ENCODE results near the gene NOVA2. TPM values are rescaled to one million over a fixed set of nuclear protein-coding genes. Genes with fewer than 3 reads are reported as not detected.

NOVA2 gene
- total RNA-seq, 1 donor from 2014 or later, result 3.7 TPM

DNA sequence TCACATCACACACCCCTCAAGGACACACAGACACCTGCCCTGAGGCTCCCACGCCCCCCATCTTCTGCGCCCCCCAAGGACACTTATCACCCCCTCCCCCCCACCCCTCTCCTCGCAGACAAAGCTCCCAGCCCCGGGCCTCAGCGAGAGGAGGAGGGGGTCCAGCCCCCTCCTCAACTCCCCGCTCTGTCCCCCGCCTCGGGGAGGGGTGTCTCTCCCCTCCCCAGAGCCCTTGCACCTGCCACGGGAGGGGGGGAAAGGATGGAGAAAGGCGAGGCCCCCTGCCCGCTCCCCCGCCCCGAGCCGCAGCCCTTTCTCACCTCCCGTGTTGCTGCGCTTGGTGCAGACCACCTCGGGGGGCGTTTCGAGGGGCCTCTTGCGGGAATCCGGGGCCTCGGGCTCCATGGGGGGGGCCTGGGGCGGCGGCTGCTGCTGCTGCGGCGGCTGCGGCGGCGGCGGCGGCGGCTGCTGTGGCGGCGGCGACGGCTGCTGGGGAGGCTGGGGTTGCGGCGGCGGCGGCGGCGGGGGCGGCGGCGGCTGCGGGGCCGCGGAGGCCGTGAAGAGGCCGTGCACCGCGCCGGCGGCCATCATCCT, 621 bp downstream of the NOVA2 start:
- intact Hi-C loops (cut with DNase I), result no loop called here
- DNase-seq (no peak), ATAC-seq (ENCODE audit: poor library complexity) (no peak)

GRCh38 chr19:45972081-45972946, 1.4 kb downstream of the NOVA2 start:
- peak; percentile 48 for ATAC-seq (ENCODE audit: poor library complexity)

DNA sequence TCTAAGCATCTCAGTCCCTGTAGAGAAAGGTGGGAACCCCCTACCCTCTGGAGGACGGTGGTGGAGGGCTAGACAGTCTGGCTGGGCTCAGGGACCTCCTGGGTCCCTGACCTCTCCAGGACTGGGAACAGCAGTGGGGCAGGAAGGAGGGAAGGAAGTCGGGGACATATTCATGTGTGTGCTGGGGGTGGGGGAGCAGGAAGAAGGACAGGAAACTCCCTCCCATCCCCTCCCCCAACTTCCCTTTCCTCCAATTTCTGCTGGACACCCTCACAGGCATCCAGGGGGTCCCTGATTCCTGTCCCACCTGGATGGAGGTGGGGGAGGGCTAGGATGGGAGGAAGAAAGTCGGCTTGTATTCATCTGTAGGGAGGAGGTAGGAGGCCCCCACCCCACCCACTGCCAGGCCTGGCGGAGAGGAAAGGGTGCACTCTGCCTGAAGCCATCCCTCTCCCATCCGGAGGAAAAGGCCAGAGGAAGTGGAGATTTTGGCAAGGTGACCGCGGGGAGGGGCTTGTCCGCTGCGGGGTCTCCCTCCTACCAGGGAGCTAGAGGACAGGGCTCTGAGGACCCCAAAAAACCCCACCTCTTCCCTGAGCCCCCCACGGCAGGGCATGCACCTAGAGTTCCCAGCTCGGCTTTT, 2.3 kb downstream of the NOVA2 start:
- DNase-seq, result peak; percentile 47
- intact Hi-C loops (cut with DNase I), result no loop called here
- peak; percentile 38 for ATAC-seq (ENCODE audit: poor library complexity)

More at GRCh38 chr19:45972081-45972946, 1.4 kb downstream of the NOVA2 start:
- DNase-seq, result no peak
- intact Hi-C loops (cut with DNase I), result no loop called here

- intact Hi-C loops (cut with DNase I), result no loop called here
- no peak for ATAC-seq (ENCODE audit: poor library complexity)
- DNase-seq, result no peak
Measured at GRCh38 chr19:45969676-45970075, 4.0 kb downstream of the NOVA2 start.

DNA sequence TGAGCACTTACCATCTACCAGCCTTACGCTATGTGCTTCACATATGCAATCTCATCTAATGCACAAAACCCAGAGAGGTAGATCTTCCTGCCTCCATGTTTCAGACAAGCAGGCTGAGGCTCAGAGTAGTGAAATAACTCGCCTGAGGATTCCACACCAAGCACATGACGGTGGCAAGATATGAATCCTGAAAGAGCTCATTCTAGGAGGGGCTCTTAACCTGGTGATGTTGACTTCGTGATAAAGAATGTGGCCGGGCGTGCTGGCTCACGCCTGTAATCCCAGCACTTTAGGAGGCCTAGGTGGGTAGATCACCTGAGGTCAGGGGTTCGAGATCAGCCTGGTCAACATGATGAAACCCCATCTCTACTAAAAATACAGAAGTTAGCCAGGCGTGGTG, 5.0 kb downstream of the NOVA2 start:
- intact Hi-C loops (cut with DNase I), result no loop called here
- DNase-seq, result no peak
- ATAC-seq (ENCODE audit: poor library complexity), result no peak

DNA sequence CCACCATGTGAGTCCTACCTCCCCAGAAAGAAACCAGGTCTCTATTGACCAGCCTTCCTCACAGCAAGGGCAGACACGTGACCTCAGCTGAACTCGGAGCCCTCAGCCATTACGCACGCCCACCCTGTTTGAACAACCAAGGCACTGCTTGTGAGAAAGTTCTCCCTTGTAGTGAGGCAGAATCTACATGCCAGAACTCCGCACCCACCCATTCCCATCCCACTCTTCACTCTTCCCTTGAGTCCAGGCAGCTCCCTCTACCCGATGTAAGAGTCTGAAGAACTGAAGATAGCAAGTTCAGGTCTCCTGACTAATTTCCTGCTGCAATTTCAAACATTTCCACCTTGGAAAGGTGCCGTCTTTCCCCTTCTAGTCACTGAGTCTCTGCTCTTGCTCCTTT, 6.4 kb downstream of the NOVA2 start:
- ATAC-seq (ENCODE audit: poor library complexity) (no peak), DNase-seq (no peak)
- intact Hi-C loops (cut with DNase I), result no loop called here

GRCh38 chr19:45962021-45962420, 11.6 kb downstream of the NOVA2 start:
- intact Hi-C loops (cut with DNase I), result no loop called here
- ATAC-seq (ENCODE audit: poor library complexity), result no peak

DNA sequence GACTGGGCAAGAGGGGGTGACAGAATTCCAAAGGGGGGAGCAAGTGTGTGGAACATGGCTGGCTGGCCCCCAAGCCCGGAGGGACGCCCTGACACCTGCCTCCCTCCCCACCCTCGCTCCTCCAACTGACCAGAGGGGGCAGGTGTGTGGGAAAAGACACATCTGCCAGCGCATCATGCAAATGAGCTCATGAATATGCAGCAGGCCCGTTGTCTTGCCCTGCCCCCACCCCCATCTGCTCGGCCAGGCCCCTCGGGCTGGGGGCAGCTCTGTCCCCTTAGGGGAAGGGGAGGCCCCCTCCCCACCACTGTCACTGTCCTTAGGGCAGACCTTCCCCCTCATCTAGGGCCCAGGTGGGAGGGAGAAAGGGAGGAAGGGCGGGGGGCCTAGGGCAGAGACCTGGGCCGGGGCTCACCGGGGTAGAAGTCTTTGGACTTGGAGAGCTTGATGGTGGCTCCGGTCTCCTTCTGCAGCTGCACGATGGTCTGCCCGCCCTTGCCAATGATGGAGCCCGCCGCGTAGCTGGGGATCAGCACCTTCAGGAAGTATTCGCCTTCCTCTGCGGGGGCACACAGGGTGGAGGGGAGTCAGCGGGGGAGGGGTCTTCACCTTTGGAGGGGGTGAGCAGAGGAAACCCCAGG, 12.9 kb downstream of the NOVA2 start:
- ATAC-seq (ENCODE audit: poor library complexity) (no peak), DNase-seq (no peak)
- intact Hi-C loops (cut with DNase I), result no loop called here

More at GRCh38 chr19:45962021-45962420, 11.6 kb downstream of the NOVA2 start:
- no peak for DNase-seq

GRCh38 chr19:45959517-45960025, 14.1 kb downstream of the NOVA2 start:
- DNase-seq, result no peak

DNA sequence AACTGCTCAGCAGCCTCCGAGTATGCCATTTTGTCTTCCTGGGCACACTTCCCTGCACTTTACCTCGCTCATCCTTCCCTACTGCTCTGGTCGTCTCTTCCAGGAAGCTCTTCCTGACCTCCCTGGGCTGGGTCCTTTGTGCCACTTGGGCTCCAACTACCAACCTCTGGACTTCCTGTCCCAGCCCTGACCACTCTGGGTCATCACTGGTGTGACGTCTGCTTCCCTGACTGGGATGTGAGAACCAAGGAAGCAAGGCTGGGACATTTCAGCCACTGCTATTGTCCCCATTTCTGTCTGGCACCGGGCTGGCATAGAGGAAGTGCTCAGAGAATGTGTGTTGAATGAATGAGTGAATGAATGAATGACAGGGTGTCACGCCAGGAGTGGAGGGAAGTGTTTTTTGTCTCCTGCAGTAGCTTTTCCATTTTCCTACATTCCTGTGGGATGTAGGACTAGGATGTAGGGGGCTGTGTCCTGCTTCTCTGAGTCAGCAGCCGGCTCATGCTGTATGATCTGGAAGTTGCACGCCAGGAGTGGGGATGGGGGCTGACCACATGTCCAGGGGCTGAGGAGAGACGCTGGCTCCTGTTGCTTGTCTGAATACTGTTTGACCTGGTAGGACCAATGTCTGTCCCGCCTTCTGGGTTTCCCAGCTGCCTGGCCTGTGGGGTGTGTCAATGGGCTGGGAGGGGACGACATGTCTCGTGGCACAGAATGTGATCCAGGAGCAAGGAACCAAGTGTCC, 14.7 kb downstream of the NOVA2 start:
- DNase-seq, result no peak
- intact Hi-C loops (cut with DNase I), result no loop called here
- ATAC-seq (ENCODE audit: poor library complexity), result no peak

More at GRCh38 chr19:45959517-45960025, 14.1 kb downstream of the NOVA2 start:
- ATAC-seq (ENCODE audit: poor library complexity), result no peak
- intact Hi-C loops (cut with DNase I), result no loop called here

- intact Hi-C loops (cut with DNase I), result no loop called here
- no peak for ATAC-seq (ENCODE audit: poor library complexity)
- DNase-seq, result no peak
Measured at GRCh38 chr19:45958320-45958719, 15.3 kb downstream of the NOVA2 start.

- intact Hi-C loops (cut with DNase I), result no loop called here
- peak; percentile 69 for DNase-seq
- ATAC-seq (ENCODE audit: poor library complexity), result peak; percentile 60
Measured at GRCh38 chr19:45955905-45956608, 17.6 kb downstream of the NOVA2 start.

DNA sequence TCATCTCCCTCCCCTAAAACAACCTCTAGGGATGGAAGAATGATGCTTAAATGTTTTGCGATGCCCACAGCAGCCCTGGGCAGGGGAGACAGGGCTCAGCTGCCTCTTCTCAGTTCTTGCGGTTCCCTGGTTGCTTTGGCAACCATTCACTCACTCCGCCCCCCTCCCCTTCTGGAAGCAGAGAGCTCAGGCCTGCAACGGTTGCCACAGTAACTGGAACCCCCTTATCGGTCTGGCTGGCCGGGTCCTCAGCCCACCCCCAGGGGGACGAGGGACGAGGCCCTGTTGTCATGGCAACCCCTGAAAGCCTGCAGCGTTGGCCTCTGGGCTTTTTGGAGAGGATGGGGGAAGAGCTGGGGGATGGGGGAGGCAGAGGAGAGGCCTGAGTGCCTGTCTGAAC, 19.5 kb downstream of the NOVA2 start:
- intact Hi-C loops (cut with DNase I), result no loop called here

GRCh38 chr19:45953676-45954075, 20.0 kb downstream of the NOVA2 start:
- intact Hi-C loops (cut with DNase I), result no loop called here
- no peak for DNase-seq
- no peak for ATAC-seq (ENCODE audit: poor library complexity)

More for the DNA sequence above, 19.5 kb downstream of the NOVA2 start:
- no peak for DNase-seq
- no peak for ATAC-seq (ENCODE audit: poor library complexity)

GRCh38 chr19:45952686-45953505, 20.8 kb downstream of the NOVA2 start:
- intact Hi-C loops (cut with DNase I), result no loop called here
- peak; percentile 60 for DNase-seq
- peak; percentile 78 for ATAC-seq (ENCODE audit: poor library complexity)

DNA sequence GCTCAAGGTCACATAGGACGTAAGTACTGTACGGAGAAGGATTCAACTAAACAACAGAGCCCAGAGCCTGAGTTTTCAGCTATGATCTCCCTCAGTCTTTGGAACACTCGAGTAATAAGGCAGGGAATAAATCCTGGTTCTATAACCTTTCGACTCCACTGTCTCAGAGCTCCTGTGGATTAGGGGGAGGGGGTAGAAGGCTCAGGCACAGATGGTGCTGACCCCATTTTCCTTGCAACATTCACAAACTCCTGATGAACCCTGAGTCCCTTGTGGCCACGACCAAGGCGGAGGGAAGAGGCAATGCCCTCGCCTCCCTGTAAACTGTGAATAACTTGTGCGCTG, 21.4 kb downstream of the NOVA2 start:
- ATAC-seq (ENCODE audit: poor library complexity) (no peak), DNase-seq (no peak)
- intact Hi-C loops (cut with DNase I), result no loop called here

- DNase-seq (no peak), ATAC-seq (ENCODE audit: poor library complexity) (no peak)
- intact Hi-C loops (cut with DNase I), result no loop called here
Measured at GRCh38 chr19:45947926-45948325, 25.7 kb downstream of the NOVA2 start.

Measured in Right ventricle myocardium superior (tissue), 1 donor.